Tibial nerve (tissue), 4 donors: Measurements from ENCODE around the gene ENPP1.

Source experiments
- EP300 ChIP-seq, 2 donors: sonication (generic); formaldehyde crosslinking; IDR thresholded peaks; one replicate each; pipeline ENCODE4 v1.6.1; 2017; ENCODE audit warnings: antibody characterized with exemption in 2 of 2, mild to moderate bottlenecking in 1 of 2
- POLR2A ChIP-seq, 2 donors: fragments of 450-650 bp; IDR thresholded peaks; one replicate each; pipeline ENCODE4 v1.6.1; 2017; ENCODE audit warnings: antibody characterized with exemption in 2 of 2, mild to moderate bottlenecking in 2 of 2, moderate library complexity in 2 of 2
- TF ChIP-seq, protein P1 (sequence below), 5 experiments: fragments of 200-600 bp in 3 of 5; fragments of 450-650 bp in 2 of 5; sonication (generic) in 3 of 5; IDR thresholded peaks; one replicate each; pipeline ENCODE4 v1.5.1; 2016 to 2019; ENCODE audit warnings: antibody characterized with exemption in 5 of 5, mild to moderate bottlenecking in 3 of 5, moderate library complexity in 2 of 5

- TF ChIP-seq, protein P1, sequence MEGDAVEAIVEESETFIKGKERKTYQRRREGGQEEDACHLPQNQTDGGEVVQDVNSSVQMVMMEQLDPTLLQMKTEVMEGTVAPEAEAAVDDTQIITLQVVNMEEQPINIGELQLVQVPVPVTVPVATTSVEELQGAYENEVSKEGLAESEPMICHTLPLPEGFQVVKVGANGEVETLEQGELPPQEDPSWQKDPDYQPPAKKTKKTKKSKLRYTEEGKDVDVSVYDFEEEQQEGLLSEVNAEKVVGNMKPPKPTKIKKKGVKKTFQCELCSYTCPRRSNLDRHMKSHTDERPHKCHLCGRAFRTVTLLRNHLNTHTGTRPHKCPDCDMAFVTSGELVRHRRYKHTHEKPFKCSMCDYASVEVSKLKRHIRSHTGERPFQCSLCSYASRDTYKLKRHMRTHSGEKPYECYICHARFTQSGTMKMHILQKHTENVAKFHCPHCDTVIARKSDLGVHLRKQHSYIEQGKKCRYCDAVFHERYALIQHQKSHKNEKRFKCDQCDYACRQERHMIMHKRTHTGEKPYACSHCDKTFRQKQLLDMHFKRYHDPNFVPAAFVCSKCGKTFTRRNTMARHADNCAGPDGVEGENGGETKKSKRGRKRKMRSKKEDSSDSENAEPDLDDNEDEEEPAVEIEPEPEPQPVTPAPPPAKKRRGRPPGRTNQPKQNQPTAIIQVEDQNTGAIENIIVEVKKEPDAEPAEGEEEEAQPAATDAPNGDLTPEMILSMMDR (IDR thresholded peaks at IDR 0.05), result no peak
- TF ChIP-seq POLR2A (IDR thresholded peaks at IDR 0.05), result no peak
- peak in 1 of 2 donors; percentile 27 for TF ChIP-seq EP300 (IDR thresholded peaks at IDR 0.05)
Observed at GRCh38 chr6:131828080-131828479, 20.3 kb downstream of the ENPP1 start.
